Parathyroid adenoma (tissue), 2 donors: ENCODE data around the gene PLCL2.

Experiments used
- H2AFZ ChIP-seq: fragments of 300-600 bp; sonication (generic); one replicate; pipeline ENCODE4 v1.7.0; 2017; ENCODE audit warnings: antibody characterized with exemption, mild to moderate bottlenecking
- H3K27ac ChIP-seq: fragments of 300-600 bp; sonication (generic); one replicate; pipeline ENCODE4 v1.7.0; 2017
- H3K27me3 ChIP-seq: fragments of 300-600 bp; sonication (generic); one replicate; pipeline ENCODE4 v1.7.0; 2017; ENCODE audit warnings: low read length; ENCODE audit not compliant: control insufficient read depth, insufficient read depth
- H3K36me3 ChIP-seq: fragments of 300-600 bp; sonication (generic); one replicate; pipeline ENCODE4 v1.7.0; 2017; ENCODE audit warnings: low read length; ENCODE audit not compliant: control insufficient read depth, insufficient read depth
- H3K4me1 ChIP-seq: fragments of 300-600 bp; sonication (generic); one replicate; pipeline ENCODE4 v1.7.0; 2017; ENCODE audit warnings: control low read depth
- H3K4me2 ChIP-seq: fragments of 300-600 bp; sonication (generic); one replicate; pipeline ENCODE4 v1.7.0; 2017; ENCODE audit warnings: low read length
- H3K4me3 ChIP-seq: fragments of 300-600 bp; sonication (generic); one replicate; pipeline ENCODE4 v1.7.0; 2017; ENCODE audit warnings: low read depth, low read length
- H3K79me2 ChIP-seq: fragments of 300-600 bp; sonication (generic); one replicate; pipeline ENCODE4 v1.7.0; 2017; ENCODE audit warnings: control low read depth
- H3K9ac ChIP-seq: fragments of 300-600 bp; sonication (generic); one replicate; pipeline ENCODE4 v1.7.0; 2017; ENCODE audit warnings: mild to moderate bottlenecking
- H3K9me3 ChIP-seq: fragments of 300-600 bp; sonication (generic); one replicate; pipeline ENCODE4 v1.7.0; 2017; ENCODE audit warnings: low read length; ENCODE audit not compliant: control insufficient read depth
- TF ChIP-seq, protein P1 (sequence below): fragments of 300-600 bp; sonication (generic); IDR thresholded peaks from one replicate; pipeline ENCODE4 v1.7.0; 2017; ENCODE audit warnings: antibody characterized with exemption, mild to moderate bottlenecking
- donor health status: primary hyperparathyroidism.

The PLCL2 gene

DNA sequence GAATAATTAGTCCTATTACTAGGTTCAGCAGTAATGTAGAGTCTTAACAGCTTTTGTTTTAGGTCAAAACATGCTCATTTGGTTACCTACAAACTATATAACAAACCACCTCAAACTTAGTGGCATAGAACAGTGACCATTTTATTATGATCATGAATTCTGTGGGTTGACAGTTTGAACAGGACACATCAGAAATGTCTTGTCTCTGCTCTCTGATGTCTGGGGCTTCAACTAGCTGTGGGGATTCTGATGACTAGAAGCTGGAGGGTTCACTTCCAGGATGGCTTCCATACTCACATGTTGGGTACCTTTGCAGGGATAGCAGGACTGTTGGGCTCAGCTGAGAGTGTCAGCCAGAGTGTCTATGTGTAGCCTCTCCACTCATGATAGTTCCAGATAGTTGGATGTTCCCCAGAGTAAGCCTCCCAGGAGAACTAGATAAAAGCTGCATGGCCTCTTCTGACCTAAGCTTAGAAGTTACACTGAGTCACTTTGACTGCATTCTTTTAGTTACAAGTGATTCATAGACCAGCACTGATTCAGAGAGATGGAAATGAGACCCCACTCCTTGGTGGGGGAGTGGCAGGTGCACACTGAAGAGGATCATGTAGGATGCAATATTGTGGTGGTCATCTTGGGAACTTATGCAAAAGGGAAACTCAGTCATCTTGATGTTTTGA lies 32.6 kb downstream of the PLCL2 start:
- H3K4me2 ChIP-seq = no peak overlapping the region
- no peak overlapping the region for H3K27ac ChIP-seq
- no peaks in the 10 kb centered on the region for H3K9me3 ChIP-seq
- no peaks in the 10 kb centered on the region for H3K27me3 ChIP-seq
- no peak overlapping the region for H3K4me3 ChIP-seq
- no peak overlapping the region for H2AFZ ChIP-seq
- H3K79me2 ChIP-seq = no peaks in the 10 kb centered on the region
- H3K9ac ChIP-seq = no peak overlapping the region
- TF ChIP-seq, protein P1, sequence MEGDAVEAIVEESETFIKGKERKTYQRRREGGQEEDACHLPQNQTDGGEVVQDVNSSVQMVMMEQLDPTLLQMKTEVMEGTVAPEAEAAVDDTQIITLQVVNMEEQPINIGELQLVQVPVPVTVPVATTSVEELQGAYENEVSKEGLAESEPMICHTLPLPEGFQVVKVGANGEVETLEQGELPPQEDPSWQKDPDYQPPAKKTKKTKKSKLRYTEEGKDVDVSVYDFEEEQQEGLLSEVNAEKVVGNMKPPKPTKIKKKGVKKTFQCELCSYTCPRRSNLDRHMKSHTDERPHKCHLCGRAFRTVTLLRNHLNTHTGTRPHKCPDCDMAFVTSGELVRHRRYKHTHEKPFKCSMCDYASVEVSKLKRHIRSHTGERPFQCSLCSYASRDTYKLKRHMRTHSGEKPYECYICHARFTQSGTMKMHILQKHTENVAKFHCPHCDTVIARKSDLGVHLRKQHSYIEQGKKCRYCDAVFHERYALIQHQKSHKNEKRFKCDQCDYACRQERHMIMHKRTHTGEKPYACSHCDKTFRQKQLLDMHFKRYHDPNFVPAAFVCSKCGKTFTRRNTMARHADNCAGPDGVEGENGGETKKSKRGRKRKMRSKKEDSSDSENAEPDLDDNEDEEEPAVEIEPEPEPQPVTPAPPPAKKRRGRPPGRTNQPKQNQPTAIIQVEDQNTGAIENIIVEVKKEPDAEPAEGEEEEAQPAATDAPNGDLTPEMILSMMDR = no peak
- no peaks in the 10 kb centered on the region for H3K4me1 ChIP-seq
- no peaks in the 10 kb centered on the region for H3K36me3 ChIP-seq

DNA sequence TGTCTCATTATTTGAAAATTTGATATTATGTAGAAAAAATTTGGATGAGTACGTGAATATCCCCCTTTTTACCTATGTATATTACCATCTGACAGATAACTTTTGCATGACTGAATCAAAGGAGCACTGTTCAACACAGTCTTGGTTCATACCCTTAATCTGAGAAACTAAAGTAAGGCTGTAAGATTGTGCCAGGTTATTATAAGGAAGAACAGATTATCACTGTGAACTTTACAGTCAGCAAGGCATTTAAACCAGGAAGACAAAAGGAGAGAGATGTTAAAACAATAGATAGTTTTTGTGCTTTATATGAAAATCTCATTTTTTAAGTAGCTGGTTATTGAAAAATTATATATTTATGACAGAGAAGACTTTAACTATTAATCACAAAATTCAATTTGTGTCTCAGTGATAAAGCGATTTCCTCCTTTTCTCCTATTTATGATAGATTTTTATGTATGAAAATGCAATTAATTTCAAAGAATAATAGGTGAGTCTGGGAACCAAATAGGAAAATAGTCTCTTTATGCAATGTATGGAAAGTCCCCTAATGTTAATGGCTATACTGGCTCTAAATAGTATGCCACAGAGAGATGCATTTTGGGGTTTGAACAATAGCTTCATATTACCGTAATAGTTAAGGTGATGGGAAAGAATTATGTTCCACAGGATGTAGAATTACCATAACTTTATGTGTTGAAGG lies 33.4 kb downstream of the PLCL2 start:
- no peak overlapping the region for H2AFZ ChIP-seq
- no peak overlapping the region for H3K4me2 ChIP-seq
- H3K4me1 ChIP-seq = no peaks in the 10 kb centered on the region
- H3K9me3 ChIP-seq = no peaks in the 10 kb centered on the region
- H3K4me3 ChIP-seq = no peak overlapping the region
- H3K27ac ChIP-seq = no peak overlapping the region
- H3K79me2 ChIP-seq = no peaks in the 10 kb centered on the region
- H3K27me3 ChIP-seq = no peaks in the 10 kb centered on the region
- H3K36me3 ChIP-seq = no peaks in the 10 kb centered on the region
- TF ChIP-seq, protein P1 = no peak
- H3K9ac ChIP-seq = no peak overlapping the region

DNA sequence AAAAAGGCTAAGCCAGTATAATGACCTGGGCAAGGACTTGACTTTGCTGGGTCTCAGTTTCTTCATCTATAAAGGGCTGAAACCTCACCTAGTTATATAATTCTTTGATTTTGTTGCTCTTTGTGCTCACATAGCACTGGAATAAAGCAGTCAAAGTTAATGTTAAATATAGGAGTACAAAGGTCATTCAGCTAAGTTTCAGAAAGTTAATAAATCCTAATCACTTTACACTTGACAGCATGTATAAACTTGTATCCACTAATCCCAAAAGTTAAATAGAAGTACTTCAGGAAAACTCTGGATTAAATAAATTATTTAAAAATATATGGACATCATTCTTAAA lies 33.9 kb downstream of the PLCL2 start:
- no peaks in the 10 kb centered on the region for H3K27me3 ChIP-seq
- no peak overlapping the region for H3K27ac ChIP-seq
- H3K4me3 ChIP-seq = no peak overlapping the region
- H3K9ac ChIP-seq = no peak overlapping the region
- no peaks in the 10 kb centered on the region for H3K9me3 ChIP-seq
- H2AFZ ChIP-seq = no peak overlapping the region
- H3K4me2 ChIP-seq = no peak overlapping the region
- no peaks in the 10 kb centered on the region for H3K79me2 ChIP-seq
- H3K36me3 ChIP-seq = no peaks in the 10 kb centered on the region
- H3K4me1 ChIP-seq = no peaks in the 10 kb centered on the region
- TF ChIP-seq, protein P1 = no peak

DNA sequence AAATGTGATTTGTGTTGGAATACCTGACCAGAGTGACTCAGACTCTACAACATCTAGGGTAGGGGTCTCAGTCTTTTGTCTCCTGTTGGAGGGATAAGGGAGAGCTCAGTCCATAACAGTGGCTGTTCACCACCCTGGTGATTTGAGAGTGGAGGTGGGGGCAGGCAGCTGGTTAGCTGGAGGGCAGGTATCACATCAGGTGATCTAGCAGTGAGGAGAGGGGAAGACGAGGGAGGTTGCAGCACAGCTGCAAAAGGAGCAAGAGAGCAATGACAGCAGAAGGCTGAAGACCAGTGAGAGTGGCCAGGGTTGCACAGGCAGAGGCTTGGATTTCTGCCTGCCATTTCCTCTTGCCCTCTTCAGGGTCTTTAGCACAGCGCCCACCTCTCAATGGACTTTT lies 38.4 kb downstream of the PLCL2 start:
- no peak overlapping the region for H3K27ac ChIP-seq
- no peak overlapping the region for H2AFZ ChIP-seq
- H3K79me2 ChIP-seq = no peaks in the 10 kb centered on the region
- no peaks in the 10 kb centered on the region for H3K36me3 ChIP-seq
- H3K4me2 ChIP-seq = no peak overlapping the region
- H3K9me3 ChIP-seq = peaks cover 4% of the 10 kb centered on the region
- H3K27me3 ChIP-seq = no peaks in the 10 kb centered on the region
- TF ChIP-seq, protein P1 = no peak
- H3K4me1 ChIP-seq = no peaks in the 10 kb centered on the region
- no peak overlapping the region for H3K4me3 ChIP-seq
- H3K9ac ChIP-seq = no peak overlapping the region

DNA sequence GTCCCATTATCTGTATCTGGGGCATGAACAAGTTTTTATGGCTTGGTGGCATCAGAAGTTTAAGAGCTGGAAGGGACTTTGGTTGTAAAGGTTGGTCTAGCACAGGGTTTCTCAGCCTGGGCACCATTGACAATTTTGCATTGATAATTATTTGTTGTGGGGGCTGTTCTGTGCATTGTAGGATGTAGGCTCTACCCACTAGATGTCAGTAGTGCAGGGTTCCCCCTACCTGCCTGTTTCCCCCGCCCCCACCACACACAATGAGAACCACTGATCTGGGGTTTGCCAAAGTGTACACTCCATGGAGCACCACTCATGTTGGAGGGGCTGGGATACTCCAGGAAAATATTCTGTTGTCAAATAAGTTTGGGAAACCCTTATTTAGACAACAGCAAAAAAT lies 42.7 kb downstream of the PLCL2 start:
- no peak overlapping the region for H3K4me2 ChIP-seq
- H3K27ac ChIP-seq = no peak overlapping the region
- H3K9ac ChIP-seq = no peak overlapping the region
- no peaks in the 10 kb centered on the region for H3K36me3 ChIP-seq
- H3K4me1 ChIP-seq = no peaks in the 10 kb centered on the region
- H3K79me2 ChIP-seq = no peaks in the 10 kb centered on the region
- peaks cover 4% of the 10 kb centered on the region for H3K9me3 ChIP-seq
- H2AFZ ChIP-seq = no peak overlapping the region
- no peaks in the 10 kb centered on the region for H3K27me3 ChIP-seq
- TF ChIP-seq, protein P1 = no peak
- H3K4me3 ChIP-seq = no peak overlapping the region
